DMS53 treated with DMSO at 0.1 percent for 48 hours (cell line): ENCODE results near the gene AFF3.

Experiments
- DNase-seq: peaks from one replicate; lab custom pipeline; 2025; ENCODE audit not compliant: unreplicated experiment; lab: John Stamatoyannopoulos, UW

AFF3 gene

GRCh38 chr2:99573634-99574251 is 568.6 kb downstream of the AFF3 start:
- DNase-seq, result no peak

GRCh38 chr2:99572373-99573164 is 569.8 kb downstream of the AFF3 start:
- DNase-seq, result no peak

- DNase-seq, result no peak
Observed at GRCh38 chr2:99571954-99572353, 570.4 kb downstream of the AFF3 start.

GRCh38 chr2:99571533-99571932 is 570.9 kb downstream of the AFF3 start:
- DNase-seq, result no peak

GRCh38 chr2:99571021-99571420 is 571.4 kb downstream of the AFF3 start:
- no peak for DNase-seq

GRCh38 chr2:99569386-99569785 is 573.0 kb downstream of the AFF3 start:
- DNase-seq, result no peak

GRCh38 chr2:99565227-99565626 is 577.2 kb downstream of the AFF3 start:
- no peak for DNase-seq

- DNase-seq, result no peak
Observed at GRCh38 chr2:99562516-99562915, 579.9 kb downstream of the AFF3 start.

- no peak for DNase-seq
Observed at GRCh38 chr2:99561804-99562203, 580.6 kb downstream of the AFF3 start.

- peak; percentile 85 for DNase-seq
Observed at GRCh38 chr2:99559075-99559662, 583.2 kb downstream of the AFF3 start.

- DNase-seq, result no peak
Observed at GRCh38 chr2:99555404-99555803, 587.0 kb downstream of the AFF3 start.

GRCh38 chr2:99554871-99555270 is 587.5 kb downstream of the AFF3 start:
- DNase-seq, result no peak

GRCh38 chr2:99554238-99554637 is 588.2 kb downstream of the AFF3 start:
- DNase-seq, result no peak

- no peak for DNase-seq
Observed at GRCh38 chr2:99552529-99552928, 589.9 kb downstream of the AFF3 start.

- DNase-seq, result no peak
Observed at GRCh38 chr2:99550368-99550767, 592.0 kb downstream of the AFF3 start.

GRCh38 chr2:99545604-99546003 is 596.8 kb downstream of the AFF3 start:
- DNase-seq, result no peak

- no peak for DNase-seq
Observed at GRCh38 chr2:99545066-99545465, 597.3 kb downstream of the AFF3 start.

GRCh38 chr2:99544608-99545007 is 597.8 kb downstream of the AFF3 start:
- no peak for DNase-seq

- DNase-seq, result no peak
Observed at GRCh38 chr2:99543247-99543646, 599.1 kb downstream of the AFF3 start.

- DNase-seq, result no peak
Observed at GRCh38 chr2:99537910-99538485, 604.4 kb downstream of the AFF3 start.

GRCh38 chr2:99524056-99524455 is 618.3 kb downstream of the AFF3 start:
- no peak for DNase-seq

GRCh38 chr2:99522157-99522556 is 620.2 kb downstream of the AFF3 start:
- DNase-seq, result no peak
